Progenitor cell of endocrine pancreas (in vitro differentiated cells): ENCODE results near the gene DGKZ. TPM values are rescaled to one million over a fixed set of nuclear protein-coding genes. Genes with fewer than 3 reads are reported as not detected.

Experiments used
- DNase-seq: peaks from one replicate; pipeline ENCODE4 v3.0.0; 2021; ENCODE audit warnings: low spot score; ENCODE audit not compliant: unreplicated experiment
- H3K27ac Mint-ChIP-seq: 2 replicates; pipeline ENCODE4 v1.8.0; 2021; ENCODE audit warnings: mild to moderate bottlenecking, moderate library complexity, mixed read lengths
- H3K27me3 Mint-ChIP-seq: 2 replicates; pipeline ENCODE4 v1.8.0; 2021; ENCODE audit warnings: mixed read lengths
- H3K36me3 Mint-ChIP-seq: 2 replicates; pipeline ENCODE4 v1.8.0; 2022; ENCODE audit warnings: mixed read lengths; ENCODE audit not compliant: insufficient read depth
- H3K4me1 Mint-ChIP-seq: 2 replicates; pipeline ENCODE4 v1.8.0; 2021; ENCODE audit warnings: low read depth, mixed read lengths
- H3K4me3 Mint-ChIP-seq: 2 replicates; pipeline ENCODE4 v1.8.0; 2021; ENCODE audit warnings: low read depth, mild to moderate bottlenecking, moderate library complexity, mixed read lengths
- H3K9me3 Mint-ChIP-seq: 2 replicates; pipeline ENCODE4 v1.8.0; 2021; ENCODE audit warnings: low read depth, mixed read lengths
- total RNA-seq: library from RNA; stranded (reverse); gene quantifications from 2 replicates; pipeline ENCODE4 v1.2.1, GENCODE V29; 2021
- TF ChIP-seq, protein P1 (sequence below): fragments of 200-600 bp; sonication (generic); IDR thresholded peaks from one replicate; pipeline ENCODE4 v1.5.0; 2021; ENCODE audit warnings: antibody characterized with exemption, mild to moderate bottlenecking; ENCODE audit not compliant: unreplicated experiment

Gene DGKZ
- total RNA-seq, 1 donor from 2014 or later: 58.3 TPM

- TF ChIP-seq, protein P1, sequence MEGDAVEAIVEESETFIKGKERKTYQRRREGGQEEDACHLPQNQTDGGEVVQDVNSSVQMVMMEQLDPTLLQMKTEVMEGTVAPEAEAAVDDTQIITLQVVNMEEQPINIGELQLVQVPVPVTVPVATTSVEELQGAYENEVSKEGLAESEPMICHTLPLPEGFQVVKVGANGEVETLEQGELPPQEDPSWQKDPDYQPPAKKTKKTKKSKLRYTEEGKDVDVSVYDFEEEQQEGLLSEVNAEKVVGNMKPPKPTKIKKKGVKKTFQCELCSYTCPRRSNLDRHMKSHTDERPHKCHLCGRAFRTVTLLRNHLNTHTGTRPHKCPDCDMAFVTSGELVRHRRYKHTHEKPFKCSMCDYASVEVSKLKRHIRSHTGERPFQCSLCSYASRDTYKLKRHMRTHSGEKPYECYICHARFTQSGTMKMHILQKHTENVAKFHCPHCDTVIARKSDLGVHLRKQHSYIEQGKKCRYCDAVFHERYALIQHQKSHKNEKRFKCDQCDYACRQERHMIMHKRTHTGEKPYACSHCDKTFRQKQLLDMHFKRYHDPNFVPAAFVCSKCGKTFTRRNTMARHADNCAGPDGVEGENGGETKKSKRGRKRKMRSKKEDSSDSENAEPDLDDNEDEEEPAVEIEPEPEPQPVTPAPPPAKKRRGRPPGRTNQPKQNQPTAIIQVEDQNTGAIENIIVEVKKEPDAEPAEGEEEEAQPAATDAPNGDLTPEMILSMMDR: no peak
- H3K27ac Mint-ChIP-seq: no peak overlapping the region
- H3K36me3 Mint-ChIP-seq: no peaks in the 10 kb centered on the region
- peaks cover 9% of the 10 kb centered on the region for H3K4me1 Mint-ChIP-seq
- no peak overlapping the region for H3K4me3 Mint-ChIP-seq
- peaks cover 44% of the 10 kb centered on the region for H3K27me3 Mint-ChIP-seq
- no peaks in the 10 kb centered on the region for H3K9me3 Mint-ChIP-seq
- DNase-seq: no peak
These were observed 9.5 kb upstream of the DGKZ start for GRCh38 chr11:46337626-46338345.

GRCh38 chr11:46338636-46338987 lies 8.7 kb upstream of the DGKZ start:
- Mint-ChIP-seq H3K27me3 (peaks cover 42% of the 10 kb centered on the region), H3K4me1 (peaks cover 12% of the 10 kb centered on the region), H3K36me3 (no peaks in the 10 kb centered on the region), H3K27ac (no peak overlapping the region), H3K9me3 (no peaks in the 10 kb centered on the region), H3K4me3 (peak overlapping the region; percentile 51)
- TF ChIP-seq, protein P1: no peak
- no peak for DNase-seq

GRCh38 chr11:46338988-46339666 lies 8.1 kb upstream of the DGKZ start:
- TF ChIP-seq, protein P1: no peak
- Mint-ChIP-seq H3K27me3 (peaks cover 39% of the 10 kb centered on the region), H3K9me3 (no peaks in the 10 kb centered on the region), H3K4me1 (peaks cover 16% of the 10 kb centered on the region), H3K4me3 (peak overlapping the region; percentile 51), H3K27ac (no peak overlapping the region), H3K36me3 (no peaks in the 10 kb centered on the region)
- DNase-seq: no peak

DNA sequence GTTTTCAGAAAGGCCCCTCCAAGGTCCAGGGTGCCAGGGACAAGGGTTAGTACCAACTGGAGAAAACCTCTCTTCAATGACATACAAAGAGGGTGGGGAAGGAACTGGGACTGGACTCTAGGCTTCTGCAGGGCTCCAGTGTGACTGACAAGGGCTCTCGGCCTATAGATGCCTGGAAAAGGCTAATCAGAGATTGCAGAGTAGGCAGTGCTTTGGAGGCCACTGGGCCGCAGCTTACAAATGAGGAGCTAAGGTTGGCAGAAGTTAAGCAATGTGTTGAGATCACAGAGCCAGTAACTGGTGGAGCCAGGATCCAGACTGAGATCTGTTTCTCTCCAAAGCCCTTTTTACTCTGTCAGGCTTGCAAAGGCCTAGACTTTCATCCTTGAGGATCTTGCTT lies 7.4 kb upstream of the DGKZ start:
- peaks cover 34% of the 10 kb centered on the region for H3K27me3 Mint-ChIP-seq
- TF ChIP-seq, protein P1: no peak
- no peak overlapping the region for H3K27ac Mint-ChIP-seq
- no peak overlapping the region for H3K4me3 Mint-ChIP-seq
- DNase-seq: no peak
- peaks cover 18% of the 10 kb centered on the region for H3K4me1 Mint-ChIP-seq
- no peaks in the 10 kb centered on the region for H3K36me3 Mint-ChIP-seq
- H3K9me3 Mint-ChIP-seq: no peaks in the 10 kb centered on the region

GRCh38 chr11:46341454-46341853 lies 5.8 kb upstream of the DGKZ start:
- H3K4me3 Mint-ChIP-seq: no peak overlapping the region

More at GRCh38 chr11:46341454-46341853, 5.8 kb upstream of the DGKZ start:
- DNase-seq: no peak
- Mint-ChIP-seq H3K27me3 (peaks cover 35% of the 10 kb centered on the region), H3K4me1 (peaks cover 19% of the 10 kb centered on the region), H3K9me3 (no peaks in the 10 kb centered on the region), H3K27ac (no peak overlapping the region), H3K36me3 (no peaks in the 10 kb centered on the region)
- TF ChIP-seq, protein P1: no peak
